ENCODE measurements around the gene STBD1. TPM values are rescaled to one million over a fixed set of nuclear protein-coding genes. Genes with fewer than 3 reads are reported as not detected.

STBD1 gene
- total and polyA plus RNA-seq, 2 of the 4 experiments (the other 2 are of a cell fraction): 1.7 to 3.0 TPM

DNA sequence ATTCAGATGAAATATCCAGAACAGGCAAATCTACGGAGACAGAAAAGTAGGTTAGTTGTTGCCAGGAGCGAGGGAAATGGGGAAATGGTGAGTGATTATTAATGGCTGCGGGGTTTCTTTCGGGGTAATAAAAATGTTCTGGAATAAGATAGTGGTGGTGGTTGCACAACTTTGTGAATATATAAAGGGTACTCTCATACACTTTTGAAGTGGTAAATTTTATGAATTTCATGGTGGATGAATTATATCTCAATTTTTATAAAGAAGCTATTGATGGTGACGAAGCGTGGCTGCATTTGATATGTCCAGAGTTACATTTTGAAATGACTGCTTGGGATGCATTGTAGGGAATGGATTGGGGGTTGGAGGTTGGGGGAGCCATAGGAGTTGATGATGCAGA lies 38.7 kb upstream of the STBD1 start:
- no peaks in the 10 kb centered on the region for H3K4me1 ChIP-seq (ENCODE audit: control insufficient read depth, insufficient read depth, low read length)
- no peak overlapping the region for H2BK5ac ChIP-seq (ENCODE audit: low read depth, low read length, poor library complexity, severe bottlenecking)
- no peaks in the 10 kb centered on the region for H3K36me3 ChIP-seq (ENCODE audit: control insufficient read depth, insufficient read depth, low read length)
- intact Hi-C loops (cut with micrococcal nuclease): no loop called here
- H4K91ac ChIP-seq (ENCODE audit: insufficient read depth, low read depth, low read length): no peak overlapping the region
- H3K4me3 ChIP-seq (ENCODE audit: insufficient read depth, low read depth, low read length): no peak overlapping the region
- no TSS peak for BruUV-seq (replicated peaks)
- no peak overlapping the region for H3K23ac ChIP-seq (ENCODE audit: low read depth, low read length)
- H3K56ac ChIP-seq (ENCODE audit: extremely low read depth, insufficient read depth, low read length): no peak overlapping the region
- no peak overlapping the region for H3K9ac ChIP-seq (ENCODE audit: low read depth, low read length)
- no peak overlapping the region for H2AK5ac ChIP-seq (ENCODE audit: low read depth, low read length)
- in situ Hi-C loops (cut with MboI; ENCODE audit: low sequenced_read_pairs): no loop called here
- no peak overlapping the region for H2AK9ac ChIP-seq (replicated peaks; ENCODE audit: low read depth, low read length, poor library complexity)
- H3K4me2 ChIP-seq (ENCODE audit: low read depth, low read length): no peak overlapping the region
- ChIA-PET CTCF (no interaction called here), POLR2A (ENCODE audit: unreplicated experiment) (no interaction called here)
- no peak overlapping the region for H2BK20ac ChIP-seq (ENCODE audit: low read depth, low read length)
- ATAC-seq (ENCODE audit: low read depth) (no peak), DNase-seq (no peak)
- H3K14ac ChIP-seq (replicated peaks; ENCODE audit: low read depth, low read length): no peak overlapping the region
- no peak overlapping the region for H2AFZ ChIP-seq (replicated peaks; ENCODE audit: low read length, poor library complexity)
- TF ChIP-seq RCOR1 (IDR thresholded peaks at IDR 0.05; ENCODE audit: insufficient replicate concordance, low read length) (no peak), CTCF (conservative IDR thresholded peaks at IDR 0.05; ENCODE audit: low read depth, low read length) (no peak), FOS (IDR thresholded peaks at IDR 0.05; ENCODE audit: low read depth, low read length) (no peak), NFE2L2 (IDR thresholded peaks at IDR 0.05; ENCODE audit: low read depth, low read length) (no peak), CEBPB (IDR thresholded peaks at IDR 0.05; ENCODE audit: low read depth, low read length) (no peak), POLR2A (IDR thresholded peaks at IDR 0.05; ENCODE audit: low read depth, low read length) (no peak), RAD21 (IDR thresholded peaks at IDR 0.05; ENCODE audit: low read length) (no peak), MAFK (IDR thresholded peaks at IDR 0.05; ENCODE audit: low read depth, low read length) (no peak)
- TF ChIP-seq, protein P1, sequence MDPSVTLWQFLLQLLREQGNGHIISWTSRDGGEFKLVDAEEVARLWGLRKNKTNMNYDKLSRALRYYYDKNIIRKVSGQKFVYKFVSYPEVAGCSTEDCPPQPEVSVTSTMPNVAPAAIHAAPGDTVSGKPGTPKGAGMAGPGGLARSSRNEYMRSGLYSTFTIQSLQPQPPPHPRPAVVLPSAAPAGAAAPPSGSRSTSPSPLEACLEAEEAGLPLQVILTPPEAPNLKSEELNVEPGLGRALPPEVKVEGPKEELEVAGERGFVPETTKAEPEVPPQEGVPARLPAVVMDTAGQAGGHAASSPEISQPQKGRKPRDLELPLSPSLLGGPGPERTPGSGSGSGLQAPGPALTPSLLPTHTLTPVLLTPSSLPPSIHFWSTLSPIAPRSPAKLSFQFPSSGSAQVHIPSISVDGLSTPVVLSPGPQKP (IDR thresholded peaks at IDR 0.05; ENCODE audit: borderline replicate concordance, low read depth, low read length): no peak
- TF ChIP-seq, protein P2, sequence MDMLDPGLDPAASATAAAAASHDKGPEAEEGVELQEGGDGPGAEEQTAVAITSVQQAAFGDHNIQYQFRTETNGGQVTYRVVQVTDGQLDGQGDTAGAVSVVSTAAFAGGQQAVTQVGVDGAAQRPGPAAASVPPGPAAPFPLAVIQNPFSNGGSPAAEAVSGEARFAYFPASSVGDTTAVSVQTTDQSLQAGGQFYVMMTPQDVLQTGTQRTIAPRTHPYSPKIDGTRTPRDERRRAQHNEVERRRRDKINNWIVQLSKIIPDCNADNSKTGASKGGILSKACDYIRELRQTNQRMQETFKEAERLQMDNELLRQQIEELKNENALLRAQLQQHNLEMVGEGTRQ (IDR thresholded peaks at IDR 0.05; ENCODE audit: low read depth, low read length): no peak
- dilution Hi-C loops (cut with HindIII; ENCODE audit: low sequenced_read_pairs, unreplicated experiment): no loop called here
- H2BK15ac ChIP-seq (ENCODE audit: low read depth, low read length): no peak overlapping the region
- no peaks in the 10 kb centered on the region for H4K20me1 ChIP-seq (ENCODE audit: insufficient read depth, low read length)
- H3K27me3 ChIP-seq (ENCODE audit: control insufficient read depth, insufficient read depth, low read length): peaks cover 43% of the 10 kb centered on the region
- no peak overlapping the region for H3K4ac ChIP-seq (ENCODE audit: low read depth, low read length)
- no peak overlapping the region for H4K8ac ChIP-seq (ENCODE audit: low read depth in 2 of 2, low read length in 2 of 2)
- no peak overlapping the region for H3K27ac ChIP-seq (ENCODE audit: insufficient read depth, low read length)
- H3K79me1 ChIP-seq (ENCODE audit: low read depth in 1 of 2, low read length in 2 of 2): no peaks in the 10 kb centered on the region
- H3K9me3 ChIP-seq (ENCODE audit: control insufficient read depth, insufficient read depth, low read length): no peaks in the 10 kb centered on the region
- no peak overlapping the region for H4K5ac ChIP-seq (ENCODE audit: low read depth, low read length)
- H2BK120ac ChIP-seq (ENCODE audit: low read depth, low read length): no peak overlapping the region
- no peak overlapping the region for H3K18ac ChIP-seq (ENCODE audit: low read depth, low read length)
- WGBS, 2 experiments (ENCODE audit: extremely low coverage in 2 of 2, insufficient read length in 1 of 2): 70% methylated on average over 2 of the region's 6 CpGs; no CpG with 5 or more reads in 1 of the 2 experiments
- no peaks in the 10 kb centered on the region for H3K9me1 ChIP-seq (ENCODE audit: insufficient read depth, low read length)

Measured in IMR-90 (cell line).